Measurements from ENCODE around the gene NUBPL.

GRCh38 chr14:31568161-31568560 lies 7.0 kb downstream of the NUBPL start:
- TF ChIP-seq POLR2A (IDR thresholded peaks at IDR 0.05) = no peak
- TF ChIP-seq, protein P1, sequence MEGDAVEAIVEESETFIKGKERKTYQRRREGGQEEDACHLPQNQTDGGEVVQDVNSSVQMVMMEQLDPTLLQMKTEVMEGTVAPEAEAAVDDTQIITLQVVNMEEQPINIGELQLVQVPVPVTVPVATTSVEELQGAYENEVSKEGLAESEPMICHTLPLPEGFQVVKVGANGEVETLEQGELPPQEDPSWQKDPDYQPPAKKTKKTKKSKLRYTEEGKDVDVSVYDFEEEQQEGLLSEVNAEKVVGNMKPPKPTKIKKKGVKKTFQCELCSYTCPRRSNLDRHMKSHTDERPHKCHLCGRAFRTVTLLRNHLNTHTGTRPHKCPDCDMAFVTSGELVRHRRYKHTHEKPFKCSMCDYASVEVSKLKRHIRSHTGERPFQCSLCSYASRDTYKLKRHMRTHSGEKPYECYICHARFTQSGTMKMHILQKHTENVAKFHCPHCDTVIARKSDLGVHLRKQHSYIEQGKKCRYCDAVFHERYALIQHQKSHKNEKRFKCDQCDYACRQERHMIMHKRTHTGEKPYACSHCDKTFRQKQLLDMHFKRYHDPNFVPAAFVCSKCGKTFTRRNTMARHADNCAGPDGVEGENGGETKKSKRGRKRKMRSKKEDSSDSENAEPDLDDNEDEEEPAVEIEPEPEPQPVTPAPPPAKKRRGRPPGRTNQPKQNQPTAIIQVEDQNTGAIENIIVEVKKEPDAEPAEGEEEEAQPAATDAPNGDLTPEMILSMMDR (IDR thresholded peaks at IDR 0.05) = no peak

All from Peyer's patch (tissue), 4 donors.